Measurements from ENCODE around the gene LZIC.
"Not testable (repeated sequence)": the region's sequence is repeated elsewhere in the genome, so short reads cannot be mapped to it uniquely, and the experiment has no call there.

The LZIC gene

GRCh38 chr1:9942939-9943788, at the start of gene LZIC, which contains the start of gene NMNAT1:
Gene LZIC, minus strand, starts transcription at chr1:9943391. Its CDS starts 6,772 bp downstream, at chr1:9936619.
Gene NMNAT1, plus strand, starts transcription at chr1:9943475. Its CDS starts 28,599 bp downstream, at chr1:9972074.
- peak; percentile 50 for DNase-seq

- DNase-seq = no peak
Measured at GRCh38 chr1:9992910-9993309, 49.7 kb upstream of the LZIC start.

- no peak for DNase-seq
Measured at GRCh38 chr1:9990944-9991343, 47.8 kb upstream of the LZIC start.

DNA sequence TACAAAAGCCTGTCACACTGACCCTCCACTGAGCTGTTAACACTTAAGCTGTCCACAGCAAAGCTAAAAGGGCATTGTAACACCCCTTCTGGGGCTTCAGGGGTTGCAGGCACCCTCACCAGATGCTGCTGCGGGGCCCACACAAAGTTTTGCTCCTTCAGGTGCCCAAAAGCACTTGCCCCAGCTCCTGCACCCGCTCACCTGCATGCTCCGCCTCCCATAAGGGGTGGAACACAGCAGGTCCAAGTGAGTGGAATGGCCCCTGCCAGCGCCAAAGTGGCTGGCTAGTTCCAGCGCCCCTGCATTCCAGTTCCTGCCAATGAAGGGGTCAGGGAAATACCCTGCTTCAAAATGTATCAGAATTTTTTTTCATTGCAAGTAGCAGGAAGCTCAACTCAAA, 46.6 kb upstream of the LZIC start:
- no peak for DNase-seq

DNA sequence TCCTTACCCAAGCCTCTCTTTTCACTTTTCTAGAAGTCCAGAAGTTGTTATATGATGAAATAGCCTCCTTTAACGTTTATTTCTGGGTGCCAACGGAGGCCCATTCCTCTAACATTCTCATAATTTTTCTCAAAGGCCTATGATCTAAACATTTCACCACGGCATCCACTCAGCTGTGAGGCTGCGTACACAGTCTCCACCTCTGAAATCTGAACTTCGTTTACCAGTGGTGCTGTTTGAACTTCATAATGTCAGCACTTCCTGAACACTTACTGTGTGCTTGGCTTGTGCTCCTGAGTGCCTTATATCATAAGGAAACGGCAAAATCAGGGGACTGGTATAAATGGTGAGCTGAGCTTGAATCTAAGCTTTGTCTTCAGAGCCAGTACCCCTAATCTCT, 41.8 kb upstream of the LZIC start:
- DNase-seq = no peak

DNA sequence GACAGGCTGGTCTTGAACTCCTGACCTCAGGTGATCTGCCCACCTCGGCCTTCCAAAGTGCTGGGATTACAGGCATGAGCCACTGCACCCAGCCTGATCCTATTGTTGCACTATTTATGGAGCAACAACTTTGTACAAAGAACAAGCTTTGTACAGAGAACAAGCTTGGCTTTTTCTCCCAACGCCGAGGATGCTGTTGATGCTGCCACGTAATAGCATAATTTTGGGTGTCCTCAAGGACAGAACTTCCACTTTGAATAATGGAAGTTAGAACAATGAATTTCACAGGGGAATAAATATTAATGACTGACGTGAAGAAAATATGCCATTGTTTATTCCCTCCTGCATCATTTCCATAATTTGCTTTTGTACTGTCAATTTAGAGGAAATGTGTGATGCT, 41.1 kb upstream of the LZIC start:
- no peak for DNase-seq

- DNase-seq = no peak
Measured at GRCh38 chr1:9960706-9961562, 17.7 kb upstream of the LZIC start.

DNA sequence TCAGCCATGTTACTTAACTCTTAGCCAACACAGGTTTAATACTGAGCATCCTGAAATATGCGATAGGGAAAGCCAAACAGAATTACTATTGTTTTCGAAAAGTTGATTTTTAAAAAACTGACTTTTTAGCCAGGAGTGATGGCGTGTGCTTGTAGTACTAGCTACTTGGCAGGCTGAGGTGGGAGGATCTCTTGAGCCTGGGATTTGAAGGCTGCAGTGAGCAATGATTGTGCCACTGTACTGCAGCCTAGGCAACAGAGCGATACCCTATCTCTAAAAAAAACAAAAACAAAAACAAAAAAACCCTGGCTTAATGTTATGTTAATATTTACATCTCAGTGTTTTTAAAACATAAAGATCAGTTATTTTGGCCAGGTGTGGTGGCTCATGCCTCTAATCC, 16.8 kb upstream of the LZIC start:
- no peak for DNase-seq

DNA sequence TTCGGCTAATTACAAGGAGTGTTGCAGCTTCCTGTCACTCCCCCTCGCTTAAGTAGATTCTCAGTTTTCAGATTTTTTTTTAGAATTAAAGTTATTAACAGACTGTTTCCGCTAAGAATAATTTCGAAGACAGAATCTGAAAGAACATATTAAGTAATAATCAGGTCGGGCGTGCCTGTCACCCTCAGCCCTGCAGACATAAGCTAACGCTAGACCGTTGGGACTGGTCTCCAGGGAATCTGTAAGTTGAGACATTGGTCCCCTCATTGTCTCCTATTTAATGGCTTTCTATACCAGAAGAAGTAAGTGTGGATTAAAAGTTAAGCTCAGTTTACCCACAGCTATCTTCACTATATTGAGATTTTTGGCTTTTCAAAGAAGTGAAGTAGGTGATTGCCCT, 14.5 kb upstream of the LZIC start:
- DNase-seq = no peak

GRCh38 chr1:9946315-9946714, 3.1 kb upstream of the LZIC start:
- no peak for DNase-seq

- peak; percentile 21 for DNase-seq
Measured at GRCh38 chr1:9942399-9942938, 722 bp downstream of the LZIC start.

GRCh38 chr1:9929431-9930385, 13.5 kb downstream of the LZIC start:
- DNase-seq = no peak

- no peak for DNase-seq
Measured at GRCh38 chr1:9927259-9927658, 15.9 kb downstream of the LZIC start.

DNA sequence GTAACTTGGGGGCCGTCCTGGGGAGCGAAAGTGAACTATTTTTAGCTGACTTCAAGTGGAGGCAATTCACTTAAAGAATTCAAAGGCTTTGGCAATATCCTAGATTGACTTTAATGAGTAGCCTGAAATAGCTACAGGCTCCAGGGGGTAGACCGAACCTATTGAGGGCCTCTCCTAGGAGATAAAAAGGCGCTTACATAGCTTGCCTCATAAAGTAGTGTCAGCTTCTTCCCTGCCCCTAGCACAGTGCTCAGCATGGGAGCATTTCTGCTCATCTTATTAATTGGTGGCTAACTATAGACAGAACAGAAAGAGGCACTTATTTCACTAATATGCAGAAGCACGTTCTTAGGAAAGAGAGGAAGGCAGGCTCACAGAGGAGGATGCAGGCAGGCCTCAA, 20.8 kb downstream of the LZIC start:
- no peak for DNase-seq

DNA sequence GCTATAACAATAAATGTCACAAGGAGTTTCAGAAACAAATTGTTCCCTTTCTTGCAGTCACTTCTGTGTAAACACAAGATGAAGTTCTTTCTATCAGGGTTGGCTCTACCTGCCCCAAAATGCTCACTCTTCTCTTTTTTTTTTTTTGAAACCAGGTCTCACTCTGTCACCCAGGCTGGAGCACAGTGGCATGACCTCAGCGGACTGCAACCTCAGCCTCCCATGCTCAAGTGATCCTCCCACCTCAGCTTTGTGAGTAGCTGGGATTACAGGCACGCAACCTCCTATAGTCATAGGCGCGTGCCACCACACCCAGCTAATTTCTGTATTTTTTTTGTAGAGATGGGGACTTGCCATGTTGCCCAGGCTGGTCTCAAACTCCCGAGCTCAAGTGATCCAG, 22.6 kb downstream of the LZIC start:
- no peak for DNase-seq

GRCh38 chr1:9917901-9918300, 25.3 kb downstream of the LZIC start:
- DNase-seq = no peak

DNA sequence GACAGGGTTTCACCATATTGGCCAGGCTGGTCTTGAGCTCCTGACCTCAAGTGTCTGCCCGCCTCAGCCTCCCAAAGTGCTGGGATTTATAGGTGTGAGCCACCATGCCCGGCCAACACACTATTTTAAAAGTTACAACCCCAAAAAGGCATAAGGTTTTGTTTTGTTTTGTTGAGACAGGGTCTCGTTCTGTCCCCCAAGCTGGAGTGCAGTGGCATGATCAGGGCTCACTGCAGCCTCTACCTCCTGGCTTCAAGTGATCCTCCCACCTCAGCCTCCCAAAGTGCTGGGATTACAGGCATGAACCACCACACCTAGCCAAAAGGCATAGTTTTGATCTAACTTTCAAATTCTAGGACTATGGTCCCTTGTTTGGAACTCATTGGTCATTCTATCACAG, 25.7 kb downstream of the LZIC start:
- DNase-seq = not testable (repeated sequence)

GRCh38 chr1:9916452-9916851, 26.7 kb downstream of the LZIC start:
- DNase-seq = no peak

DNA sequence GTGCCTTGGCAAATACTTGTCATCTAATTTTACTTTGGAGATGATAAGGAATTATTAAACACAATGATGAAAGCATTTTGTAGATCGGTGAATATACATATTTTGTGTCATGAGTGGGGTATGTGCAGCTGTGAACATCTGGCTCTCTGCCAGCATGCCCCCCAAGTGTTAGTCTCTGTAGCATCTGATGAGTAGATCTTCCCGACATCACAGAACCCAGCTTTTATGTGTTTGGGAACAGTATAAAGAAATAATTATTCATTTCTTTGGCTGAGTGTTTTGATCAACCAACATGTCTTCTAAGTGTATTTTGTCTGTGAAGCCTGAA, 28.6 kb downstream of the LZIC start:
- DNase-seq = no peak

DNA sequence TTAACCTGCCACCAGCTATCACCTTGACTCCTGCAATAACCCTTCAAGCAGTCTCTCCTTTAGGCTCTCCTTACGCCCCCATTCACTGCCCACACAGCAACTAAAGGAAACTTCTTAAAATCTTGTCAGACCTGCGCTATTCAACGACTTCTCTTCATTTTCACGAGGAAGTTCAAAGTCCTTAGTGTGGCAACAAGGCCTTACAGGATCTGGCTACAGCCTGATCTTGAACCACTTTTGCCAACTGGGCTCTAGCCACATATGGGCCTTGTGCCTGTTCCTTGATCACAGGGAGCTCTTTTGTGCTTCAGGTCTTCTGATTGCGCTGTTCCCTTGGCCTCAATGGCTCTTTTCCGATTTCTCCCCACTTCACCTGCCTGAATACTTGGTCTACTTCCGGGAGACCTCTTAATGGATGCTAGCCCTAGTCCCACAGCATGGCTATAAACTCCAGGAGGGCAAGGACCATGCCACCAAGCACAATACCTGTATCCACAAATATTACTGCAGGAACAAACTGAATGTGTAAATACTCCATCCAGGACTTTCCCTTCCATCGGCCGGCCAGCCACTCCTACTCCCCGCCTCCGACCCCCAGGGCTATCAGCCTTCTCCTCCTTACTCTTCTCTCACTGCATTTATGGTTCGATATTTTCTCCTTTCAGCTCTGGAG, 30.8 kb downstream of the LZIC start:
- DNase-seq = no peak

DNA sequence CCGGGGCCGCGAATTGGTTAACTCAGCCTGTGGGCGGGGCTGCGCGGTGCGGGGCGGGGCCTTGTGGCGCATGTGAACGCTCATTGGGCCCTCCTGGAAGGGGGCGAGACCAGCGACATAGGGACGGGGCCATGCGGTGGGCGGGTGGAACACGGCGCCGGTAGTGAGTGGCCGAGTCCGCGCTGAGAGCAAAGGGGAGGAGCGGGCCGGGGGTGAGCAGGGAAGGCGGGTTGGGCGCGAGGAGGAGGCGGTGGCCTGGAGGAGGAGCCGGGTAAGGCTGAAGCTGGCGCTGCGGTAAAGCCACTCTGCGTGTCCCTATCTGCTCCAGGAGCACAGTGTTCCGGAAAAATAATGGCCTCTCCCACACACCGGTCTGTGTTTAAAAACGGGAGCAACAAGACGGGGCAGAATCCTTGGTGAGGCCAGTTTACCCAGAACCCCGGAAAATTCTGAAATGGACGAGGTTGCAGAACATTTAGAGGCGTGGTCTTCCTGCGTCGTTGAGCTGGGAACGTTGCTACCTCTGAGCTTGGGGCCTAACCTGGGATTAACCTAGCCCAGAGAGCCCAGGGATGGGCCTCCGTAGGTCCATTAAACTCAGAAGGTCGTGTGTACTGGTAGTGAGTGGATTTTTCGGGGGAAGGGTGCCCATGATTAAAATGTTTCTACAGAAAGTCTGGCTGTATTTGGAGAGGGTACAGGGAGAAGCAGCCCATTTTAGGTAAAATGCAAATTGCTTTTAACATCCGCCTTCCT, 32.6 kb downstream of the LZIC start:
- peak; percentile 92 for DNase-seq

Measured in NCI-H2081 treated with DMSO at 0.1 percent for 48 hours (cell line).